ENCODE results near the gene SPIRE1.

SPIRE1 gene

GRCh38 chr18:12455496-12455895, 202.4 kb downstream of the SPIRE1 start:
- no peak for DNase-seq (ENCODE audit: extremely low read depth in 1 of 2, low read depth in 1 of 2)

DNA sequence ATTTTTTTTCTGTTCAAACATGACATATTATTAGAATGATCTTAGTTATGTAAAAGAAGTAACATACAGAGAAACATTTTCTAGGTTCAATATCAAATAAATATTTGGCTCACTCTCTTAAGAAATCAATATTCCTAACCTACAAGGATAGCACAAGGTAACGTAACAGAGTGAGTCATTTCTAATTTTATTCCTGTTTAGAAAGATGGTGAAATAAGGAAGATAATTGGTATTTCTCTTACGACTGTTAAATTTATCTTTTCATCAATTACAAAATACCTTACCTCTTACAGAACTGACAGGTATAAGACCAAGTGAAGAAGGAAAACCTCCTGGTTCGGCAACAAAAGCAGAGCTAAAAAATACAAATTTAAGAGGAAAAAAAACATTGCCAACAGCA, 205.1 kb downstream of the SPIRE1 start:
- no peak for DNase-seq (ENCODE audit: extremely low read depth in 1 of 2, low read depth in 1 of 2)

DNA sequence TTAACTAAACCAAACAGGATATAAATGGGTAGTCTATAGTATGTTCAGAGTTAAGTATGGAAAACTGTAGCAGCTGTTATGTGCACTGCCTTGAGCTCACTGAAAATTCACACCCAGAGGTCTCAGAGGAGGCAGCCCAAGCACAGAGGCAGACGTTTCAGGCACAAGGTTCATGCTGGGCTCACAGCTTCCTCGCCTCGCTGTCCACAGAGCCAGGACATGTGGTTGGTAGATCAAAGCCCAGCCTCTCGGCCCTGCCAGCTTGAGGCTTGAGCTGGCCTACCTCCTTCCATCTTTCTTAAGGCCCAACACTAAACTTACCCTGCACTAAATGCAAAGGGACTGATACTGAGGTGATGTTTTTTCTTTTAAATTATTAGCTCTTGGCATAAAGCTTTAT, 206.5 kb downstream of the SPIRE1 start:
- no peak for DNase-seq (ENCODE audit: extremely low read depth in 1 of 2, low read depth in 1 of 2)

DNA sequence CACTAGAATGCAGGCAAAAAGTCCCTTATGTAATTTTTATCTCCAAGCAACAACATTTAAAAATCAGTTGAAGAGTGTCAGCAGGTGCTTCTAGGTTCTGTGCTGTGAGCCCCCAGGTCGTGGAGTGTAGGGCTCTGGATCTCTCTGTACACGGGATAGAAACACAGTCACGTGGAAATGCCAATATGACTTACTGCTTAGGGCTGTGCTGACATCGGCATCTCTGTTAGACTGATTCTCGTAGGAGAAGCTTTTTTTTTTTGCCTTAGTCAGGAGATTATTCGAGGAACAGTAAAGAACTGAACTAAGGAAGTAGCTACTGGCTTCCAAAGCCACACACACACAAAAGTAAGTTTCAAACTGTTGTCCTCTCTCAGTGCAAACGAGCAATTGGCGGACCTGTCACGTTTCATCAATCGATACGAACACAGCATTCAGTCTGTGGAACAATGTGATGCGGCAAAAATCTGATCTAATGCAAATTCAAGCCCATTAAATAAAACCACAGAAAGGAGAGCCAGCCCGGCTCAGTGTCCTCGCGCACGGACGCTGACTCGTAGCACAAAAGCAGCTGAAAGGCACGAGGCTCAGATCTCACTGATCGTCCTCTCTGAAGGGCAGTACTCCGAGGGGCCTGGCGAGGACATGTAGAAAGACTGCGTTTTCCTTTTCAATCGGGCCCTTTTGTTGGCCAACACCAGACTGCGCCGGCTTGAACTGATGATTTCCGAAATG, 208.7 kb downstream of the SPIRE1 start:
- DNase-seq (ENCODE audit: extremely low read depth in 1 of 2, low read depth in 1 of 2), result no peak

GRCh38 chr18:12445554-12445953, 212.4 kb downstream of the SPIRE1 start:
- no peak for DNase-seq (ENCODE audit: extremely low read depth in 1 of 2, low read depth in 1 of 2)

- no peak for DNase-seq (ENCODE audit: extremely low read depth in 1 of 2, low read depth in 1 of 2)
Observed at GRCh38 chr18:12443551-12443950, 214.4 kb downstream of the SPIRE1 start.

DNA sequence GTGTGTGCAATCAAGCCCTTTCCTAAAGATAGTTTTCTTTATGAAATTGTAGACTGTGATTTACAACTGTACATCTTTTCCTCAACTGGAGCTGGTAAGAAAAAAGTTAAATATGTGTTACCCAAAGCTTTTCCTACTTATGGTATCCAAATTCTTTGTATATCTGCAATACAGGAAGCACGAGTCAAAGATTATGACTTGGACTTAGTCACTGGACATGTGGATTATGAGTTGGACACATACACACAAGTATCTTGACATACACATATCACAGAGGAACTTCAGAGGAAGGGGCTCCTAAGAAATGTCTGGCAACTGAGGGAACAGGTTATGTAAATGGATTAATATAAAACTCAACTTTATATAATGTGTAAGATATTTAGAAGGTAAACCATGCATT, 215.0 kb downstream of the SPIRE1 start:
- no peak for DNase-seq (ENCODE audit: extremely low read depth in 1 of 2, low read depth in 1 of 2)

GRCh38 chr18:12441475-12442034, 216.4 kb downstream of the SPIRE1 start:
- DNase-seq (ENCODE audit: extremely low read depth in 1 of 2, low read depth in 1 of 2), result no peak

DNA sequence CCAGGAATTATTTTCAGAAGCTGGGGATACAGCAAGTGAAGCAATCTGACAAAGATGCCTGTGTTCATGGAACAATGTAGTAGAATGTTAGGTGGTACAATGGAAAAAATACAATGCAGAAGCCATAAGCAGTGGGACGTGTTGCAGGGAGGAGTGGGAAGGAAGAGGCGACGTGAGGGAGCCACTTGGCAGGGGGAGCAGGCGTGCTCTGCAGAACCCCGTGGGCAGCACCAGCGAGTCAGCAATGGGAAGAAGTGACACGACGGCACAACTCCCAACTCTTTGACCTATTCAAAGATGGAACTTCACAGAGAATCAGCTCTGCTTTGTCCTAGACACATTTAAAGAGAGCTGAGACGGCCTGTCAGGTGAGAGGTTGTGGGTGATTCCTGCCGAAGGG, 219.7 kb downstream of the SPIRE1 start:
- DNase-seq (ENCODE audit: extremely low read depth in 1 of 2, low read depth in 1 of 2), result no peak

- no peak for DNase-seq (ENCODE audit: extremely low read depth in 1 of 2, low read depth in 1 of 2)
Observed at GRCh38 chr18:12435867-12436266, 222.0 kb downstream of the SPIRE1 start.

DNA sequence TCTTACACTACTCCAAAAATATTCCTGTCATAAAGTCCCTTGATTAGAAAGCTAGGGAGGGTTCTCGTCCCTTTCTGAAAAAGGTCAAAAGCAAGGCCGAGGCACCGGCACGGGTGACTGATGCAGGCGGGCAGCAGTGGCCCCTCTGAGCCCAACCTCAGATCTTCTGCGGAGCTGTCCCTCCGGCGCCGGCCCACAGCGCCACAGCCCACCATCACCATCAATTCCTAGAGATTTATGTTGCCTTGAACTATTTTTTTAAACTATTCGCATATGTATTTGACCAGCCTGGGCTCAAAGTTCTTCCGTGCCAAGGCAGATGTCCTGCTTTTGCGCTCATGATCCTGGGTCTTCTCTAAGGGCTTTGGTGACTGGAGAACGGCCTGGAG, 223.4 kb downstream of the SPIRE1 start:
- no peak for DNase-seq (ENCODE audit: extremely low read depth in 1 of 2, low read depth in 1 of 2)

DNA sequence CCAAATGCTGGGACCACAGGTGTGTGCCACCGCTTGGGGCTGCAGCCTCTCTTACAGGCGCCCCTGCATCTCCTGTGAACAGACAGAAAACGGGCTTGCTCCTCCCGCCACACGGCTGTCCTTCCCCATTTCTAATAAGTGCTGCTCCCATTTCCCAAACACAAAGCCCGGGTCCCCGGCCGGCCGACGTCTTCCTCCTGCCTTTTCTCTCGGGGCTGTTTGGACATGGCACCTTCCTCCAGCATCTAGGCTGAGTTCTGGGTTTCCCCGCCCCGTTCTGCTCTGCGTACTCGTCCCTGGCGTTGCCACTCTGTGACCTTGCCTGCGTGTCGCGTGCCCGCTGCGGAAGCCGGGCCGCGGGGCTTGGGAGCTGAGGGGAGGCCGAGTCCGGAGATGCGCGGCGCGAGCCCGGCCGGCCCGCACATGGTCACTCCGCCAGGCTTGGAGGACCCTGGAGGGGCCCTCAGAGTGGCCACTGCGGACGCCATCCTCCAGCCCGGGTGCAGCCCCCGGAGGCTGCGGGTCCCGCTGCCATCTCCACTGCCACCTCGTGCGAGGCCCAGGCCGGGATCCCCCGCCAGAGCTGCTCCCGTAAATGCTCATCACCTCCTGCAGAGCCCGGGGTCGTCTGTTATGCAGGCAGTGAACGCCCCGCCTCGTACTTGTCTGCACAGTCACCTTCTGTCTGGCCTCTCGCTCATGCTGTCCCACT, 223.9 kb downstream of the SPIRE1 start:
- no peak for DNase-seq (ENCODE audit: extremely low read depth in 1 of 2, low read depth in 1 of 2)

- DNase-seq (ENCODE audit: extremely low read depth in 1 of 2, low read depth in 1 of 2), result no peak
Observed at GRCh38 chr18:12432881-12433280, 225.0 kb downstream of the SPIRE1 start.

DNA sequence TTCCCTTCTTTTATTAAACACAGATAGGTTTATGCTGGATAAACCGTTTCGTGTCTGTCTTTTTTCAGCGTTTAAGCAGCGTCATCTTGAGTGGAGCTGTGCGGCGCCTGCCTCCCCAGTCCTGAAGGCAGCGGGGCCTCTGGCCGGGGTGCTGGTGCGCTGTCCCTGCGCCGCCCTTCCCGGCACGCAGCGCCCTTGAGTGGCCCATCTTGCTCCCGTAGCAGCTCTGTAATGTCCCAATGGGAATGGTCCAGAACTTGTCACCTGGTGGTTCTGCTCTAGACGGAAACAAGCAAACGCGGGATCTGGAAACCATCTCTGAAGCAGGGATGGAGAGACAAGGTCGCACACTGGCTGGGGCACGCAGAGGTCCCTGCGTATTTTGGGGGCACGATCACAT, 225.7 kb downstream of the SPIRE1 start:
- DNase-seq (ENCODE audit: extremely low read depth in 1 of 2, low read depth in 1 of 2), result no peak

- DNase-seq (ENCODE audit: extremely low read depth in 1 of 2, low read depth in 1 of 2), result no peak
Observed at GRCh38 chr18:12431561-12431960, 226.3 kb downstream of the SPIRE1 start.

GRCh38 chr18:12430137-12430990, 227.5 kb downstream of the SPIRE1 start:
- DNase-seq (ENCODE audit: extremely low read depth in 1 of 2, low read depth in 1 of 2), result no peak

GRCh38 chr18:12429556-12429955, 228.4 kb downstream of the SPIRE1 start:
- no peak for DNase-seq (ENCODE audit: extremely low read depth in 1 of 2, low read depth in 1 of 2)

DNA sequence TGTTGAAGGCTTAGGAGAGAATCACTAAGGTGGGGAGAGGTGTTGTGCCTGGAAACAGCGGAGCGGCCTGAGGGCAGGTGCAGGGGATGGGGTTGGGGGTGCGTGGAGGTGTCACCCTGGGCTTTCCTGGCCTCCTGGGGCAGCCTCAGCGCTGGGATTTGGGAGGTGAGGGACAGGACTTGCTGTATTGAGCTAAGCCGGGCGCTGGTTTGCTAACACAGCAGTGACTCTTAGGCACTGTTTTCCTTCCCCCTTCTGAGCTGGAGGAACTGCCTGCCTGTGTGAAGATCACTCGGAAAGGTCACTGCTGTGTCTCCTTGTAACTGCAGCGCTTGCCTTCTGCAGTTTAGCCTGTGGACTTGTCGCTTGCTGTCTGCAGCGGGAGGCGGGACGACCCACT, 229.0 kb downstream of the SPIRE1 start:
- no peak for DNase-seq (ENCODE audit: extremely low read depth in 1 of 2, low read depth in 1 of 2)

DNA sequence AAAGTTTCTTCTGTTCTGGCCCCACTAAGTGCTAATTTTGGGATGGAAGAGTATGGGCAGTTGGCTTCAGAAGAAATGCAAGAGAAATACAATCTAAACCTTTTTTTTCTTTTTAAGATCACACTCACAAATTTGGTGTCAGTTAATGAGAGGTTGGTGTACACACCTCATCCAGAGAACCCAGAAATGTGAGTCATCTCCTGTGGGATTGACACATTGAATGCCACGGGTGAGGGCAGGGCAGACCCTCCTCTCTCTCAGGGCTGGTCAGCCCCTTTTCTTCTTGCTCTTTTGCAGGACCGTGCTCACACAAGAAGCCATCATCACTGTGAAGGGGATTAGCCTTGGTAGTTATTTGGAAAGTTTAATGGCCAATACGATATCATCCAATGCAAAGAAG, 231.0 kb downstream of the SPIRE1 start:
- DNase-seq (ENCODE audit: extremely low read depth in 1 of 2, low read depth in 1 of 2), result no peak

GRCh38 chr18:12424252-12424651, 233.7 kb downstream of the SPIRE1 start:
- DNase-seq (ENCODE audit: extremely low read depth in 1 of 2, low read depth in 1 of 2), result no peak

DNA sequence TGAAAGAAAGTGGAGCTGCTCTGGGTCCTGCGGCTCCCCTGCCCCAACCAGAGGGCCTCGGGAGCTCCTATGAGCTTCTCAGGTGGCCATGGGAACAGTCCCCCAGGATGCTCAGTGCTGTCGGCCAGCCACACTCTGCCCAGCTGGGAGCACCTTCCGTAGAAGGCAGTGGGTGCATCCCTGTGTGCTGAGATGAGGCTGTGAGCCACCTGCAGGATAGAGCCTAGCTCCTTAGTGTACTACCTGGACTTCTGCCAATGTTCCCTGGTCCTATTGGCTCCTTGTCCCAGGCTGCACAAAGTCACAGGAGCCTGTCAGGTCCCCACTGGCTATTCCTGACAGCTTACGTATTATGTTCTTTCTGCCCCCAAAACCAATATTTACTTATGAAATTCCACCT, 234.1 kb downstream of the SPIRE1 start:
- no peak for DNase-seq (ENCODE audit: extremely low read depth in 1 of 2, low read depth in 1 of 2)

All from activated CD8-positive, alpha-beta memory T cell treated with anti-CD3 and anti-CD28 coated beads for 1 hour (primary cell).